ENCODE results near the gene PSMB2.
A peak's percentile ranks its signal among the peaks of the same experiment; 100 is the strongest.

PSMB2 gene

GRCh38 chr1:35563166-35563565, 78.2 kb downstream of the PSMB2 start (continued):
- TF ChIP-seq, protein P1, sequence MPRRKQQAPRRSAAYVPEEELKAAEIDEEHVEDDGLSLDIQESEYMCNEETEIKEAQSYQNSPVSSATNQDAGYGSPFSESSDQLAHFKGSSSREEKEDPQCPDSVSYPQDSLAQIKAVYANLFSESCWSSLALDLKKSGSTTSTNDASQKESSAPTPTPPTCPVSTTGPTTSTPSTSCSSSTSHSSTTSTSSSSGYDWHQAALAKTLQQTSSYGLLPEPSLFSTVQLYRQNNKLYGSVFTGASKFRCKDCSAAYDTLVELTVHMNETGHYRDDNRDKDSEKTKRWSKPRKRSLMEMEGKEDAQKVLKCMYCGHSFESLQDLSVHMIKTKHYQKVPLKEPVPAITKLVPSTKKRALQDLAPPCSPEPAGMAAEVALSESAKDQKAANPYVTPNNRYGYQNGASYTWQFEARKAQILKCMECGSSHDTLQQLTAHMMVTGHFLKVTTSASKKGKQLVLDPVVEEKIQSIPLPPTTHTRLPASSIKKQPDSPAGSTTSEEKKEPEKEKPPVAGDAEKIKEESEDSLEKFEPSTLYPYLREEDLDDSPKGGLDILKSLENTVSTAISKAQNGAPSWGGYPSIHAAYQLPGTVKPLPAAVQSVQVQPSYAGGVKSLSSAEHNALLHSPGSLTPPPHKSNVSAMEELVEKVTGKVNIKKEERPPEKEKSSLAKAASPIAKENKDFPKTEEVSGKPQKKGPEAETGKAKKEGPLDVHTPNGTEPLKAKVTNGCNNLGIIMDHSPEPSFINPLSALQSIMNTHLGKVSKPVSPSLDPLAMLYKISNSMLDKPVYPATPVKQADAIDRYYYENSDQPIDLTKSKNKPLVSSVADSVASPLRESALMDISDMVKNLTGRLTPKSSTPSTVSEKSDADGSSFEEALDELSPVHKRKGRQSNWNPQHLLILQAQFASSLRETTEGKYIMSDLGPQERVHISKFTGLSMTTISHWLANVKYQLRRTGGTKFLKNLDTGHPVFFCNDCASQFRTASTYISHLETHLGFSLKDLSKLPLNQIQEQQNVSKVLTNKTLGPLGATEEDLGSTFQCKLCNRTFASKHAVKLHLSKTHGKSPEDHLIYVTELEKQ (tag by site-specific recombination; IDR thresholded peaks at IDR 0.05; ENCODE audit: borderline replicate concordance): no peak
- TF ChIP-seq ZNF830 (tag by site-specific recombination; IDR thresholded peaks at IDR 0.05; ENCODE audit: low read depth): no peak
- TF ChIP-seq ZNF112 (tag by site-specific recombination; IDR thresholded peaks at IDR 0.05): no peak
- TF ChIP-seq ZNF654 (tag by site-specific recombination; IDR thresholded peaks at IDR 0.05; ENCODE audit: low read depth): no peak
- TF ChIP-seq KLF8 (tag by site-specific recombination; IDR thresholded peaks at IDR 0.05): no peak
- TF ChIP-seq, protein P2, sequence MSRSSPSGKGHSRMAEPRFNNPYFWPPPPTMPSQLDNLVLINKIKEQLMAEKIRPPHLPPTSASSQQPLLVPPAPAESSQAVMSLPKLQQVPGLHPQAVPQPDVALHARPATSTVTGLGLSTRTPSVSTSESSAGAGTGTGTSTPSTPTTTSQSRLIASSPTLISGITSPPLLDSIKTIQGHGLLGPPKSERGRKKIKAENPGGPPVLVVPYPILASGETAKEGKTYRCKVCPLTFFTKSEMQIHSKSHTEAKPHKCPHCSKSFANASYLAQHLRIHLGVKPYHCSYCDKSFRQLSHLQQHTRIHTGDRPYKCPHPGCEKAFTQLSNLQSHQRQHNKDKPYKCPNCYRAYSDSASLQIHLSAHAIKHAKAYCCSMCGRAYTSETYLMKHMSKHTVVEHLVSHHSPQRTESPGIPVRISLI (tag by site-specific recombination; IDR thresholded peaks at IDR 0.05): no peak

DNA sequence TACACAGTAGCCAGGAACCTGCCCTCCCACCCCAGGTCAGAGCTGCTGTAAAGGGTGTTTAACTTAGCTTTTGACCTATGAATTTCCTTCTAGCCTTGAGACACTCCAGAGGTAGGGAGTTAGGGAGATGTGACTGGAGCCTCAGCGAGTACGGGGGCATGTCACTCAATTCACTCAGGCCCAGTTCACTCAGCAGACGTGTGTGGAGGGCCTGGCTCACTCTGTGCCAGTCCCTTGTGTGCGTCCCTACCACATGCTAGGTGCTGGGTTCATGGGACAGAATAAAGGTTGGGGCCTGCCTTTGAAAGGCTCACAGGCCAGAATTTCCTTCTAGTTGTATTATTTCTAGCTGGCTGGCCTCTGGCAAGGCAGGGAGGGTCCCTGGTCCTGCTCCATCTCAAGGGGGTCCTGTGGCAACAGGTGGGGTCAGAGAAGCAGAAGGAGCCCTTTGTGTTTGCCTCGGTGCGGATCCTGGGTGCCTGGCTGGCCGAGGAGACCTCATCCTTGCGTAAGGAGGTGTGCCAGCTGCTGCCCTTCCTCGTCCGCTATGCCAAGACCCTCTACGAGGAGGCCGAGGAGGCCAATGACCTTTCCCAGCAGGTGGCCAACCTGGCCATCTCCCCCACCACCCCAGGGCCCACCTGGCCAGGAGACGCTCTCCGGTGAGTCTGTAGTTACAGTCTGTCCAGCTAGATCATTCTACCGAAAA, 79.2 kb downstream of the PSMB2 start:
- POLR2A ChIA-PET: no interaction called here
- 0 out of 2 replicates have a peak, but pooled peaks cover 2% of the 10 kb centered on the region for H3K4me1 ChIP-seq (ENCODE audit: control insufficient read depth, insufficient read depth, low read length)
- no peaks in the 10 kb centered on the region for H3K9me3 ChIP-seq (ENCODE audit: control insufficient read depth, insufficient read depth, low read depth, low read length)
- H3K27ac ChIP-seq (ENCODE audit: extremely low read depth, low read depth, low read length): no peak overlapping the region
- H3K4me3 ChIP-seq (ENCODE audit: low read depth, low read length): no peak overlapping the region
- CTCF ChIA-PET: interaction anchor here (0.6 to 0.7 kb wide), 2 partner anchors 111 to 710 kb away, joined by 3 to 4 read pairs; no protein-coding TSS in a partner anchor
- peaks cover 0 to 78% of the 10 kb centered on the region in 2 experiments; a peak in 2 of 3 replicates for H3K36me3 ChIP-seq (ENCODE audit: control insufficient read depth in 2 of 2, insufficient read depth in 1 of 2, low read length in 2 of 2)
- TF ChIP-seq GLIS2 (tag by site-specific recombination; IDR thresholded peaks at IDR 0.05): 0 out of 2 replicates have a peak, but pooled peaks have one; percentile 12
- TF ChIP-seq, protein P3, sequence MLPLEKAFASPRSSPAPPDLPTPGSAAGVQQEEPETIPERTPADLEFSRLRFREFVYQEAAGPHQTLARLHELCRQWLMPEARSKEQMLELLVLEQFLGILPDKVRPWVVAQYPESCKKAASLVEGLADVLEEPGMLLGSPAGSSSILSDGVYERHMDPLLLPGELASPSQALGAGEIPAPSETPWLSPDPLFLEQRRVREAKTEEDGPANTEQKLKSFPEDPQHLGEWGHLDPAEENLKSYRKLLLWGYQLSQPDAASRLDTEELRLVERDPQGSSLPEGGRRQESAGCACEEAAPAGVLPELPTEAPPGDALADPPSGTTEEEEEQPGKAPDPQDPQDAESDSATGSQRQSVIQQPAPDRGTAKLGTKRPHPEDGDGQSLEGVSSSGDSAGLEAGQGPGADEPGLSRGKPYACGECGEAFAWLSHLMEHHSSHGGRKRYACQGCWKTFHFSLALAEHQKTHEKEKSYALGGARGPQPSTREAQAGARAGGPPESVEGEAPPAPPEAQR (tag by site-specific recombination; IDR thresholded peaks at IDR 0.05): no peak
- peak; percentile 64 for TF ChIP-seq SCRT2 (tag by site-specific recombination; IDR thresholded peaks at IDR 0.05)

DNA sequence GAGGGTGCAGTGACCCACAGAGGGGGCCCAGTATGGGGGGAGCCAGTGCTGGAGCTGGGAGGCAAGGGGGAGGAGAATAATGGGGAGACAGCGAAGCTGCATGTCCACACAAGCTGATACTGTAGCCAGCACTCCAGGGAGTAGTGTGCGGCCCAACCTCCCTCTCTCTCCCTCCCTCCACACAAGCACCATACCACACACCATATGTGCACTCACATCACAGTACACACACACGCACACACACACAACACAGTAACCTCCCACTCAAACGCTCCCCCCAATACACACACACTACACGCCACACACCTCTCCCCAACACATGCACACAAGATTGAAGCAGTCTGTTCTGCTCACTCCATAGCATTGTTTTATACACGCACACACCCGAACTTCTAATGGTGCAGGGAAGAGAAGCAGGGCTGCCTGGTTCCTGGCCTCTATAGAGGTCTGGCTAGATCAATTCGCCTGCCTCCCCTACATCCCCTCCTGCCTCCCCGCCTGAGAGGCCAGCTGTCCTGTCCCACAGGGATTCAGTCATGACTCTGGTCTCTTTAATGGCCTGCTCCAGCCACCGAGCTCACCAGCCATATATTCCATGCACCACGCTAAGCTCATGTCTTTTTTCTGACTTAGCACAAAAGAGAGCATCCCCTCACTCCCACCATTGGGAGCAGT, 79.9 kb downstream of the PSMB2 start:
- H3K36me3 ChIP-seq (ENCODE audit: control insufficient read depth in 2 of 2, insufficient read depth in 1 of 2, low read length in 2 of 2): peaks cover 0 to 71% of the 10 kb centered on the region in 2 experiments; a peak in 2 of 3 replicates
- TF ChIP-seq, protein P4, sequence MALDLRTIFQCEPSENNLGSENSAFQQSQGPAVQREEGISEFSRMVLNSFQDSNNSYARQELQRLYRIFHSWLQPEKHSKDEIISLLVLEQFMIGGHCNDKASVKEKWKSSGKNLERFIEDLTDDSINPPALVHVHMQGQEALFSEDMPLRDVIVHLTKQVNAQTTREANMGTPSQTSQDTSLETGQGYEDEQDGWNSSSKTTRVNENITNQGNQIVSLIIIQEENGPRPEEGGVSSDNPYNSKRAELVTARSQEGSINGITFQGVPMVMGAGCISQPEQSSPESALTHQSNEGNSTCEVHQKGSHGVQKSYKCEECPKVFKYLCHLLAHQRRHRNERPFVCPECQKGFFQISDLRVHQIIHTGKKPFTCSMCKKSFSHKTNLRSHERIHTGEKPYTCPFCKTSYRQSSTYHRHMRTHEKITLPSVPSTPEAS (tag by site-specific recombination; IDR thresholded peaks at IDR 0.05): peak; percentile 79
- TF ChIP-seq ZNF600 (tag by site-specific recombination; IDR thresholded peaks at IDR 0.05) (peak; percentile 96), ZNF747 (tag by site-specific recombination; IDR thresholded peaks at IDR 0.05) (no peak), ZNF311 (tag by site-specific recombination; IDR thresholded peaks at IDR 0.05; ENCODE audit: borderline replicate concordance) (no peak)
- no peaks in the 10 kb centered on the region for H3K9me3 ChIP-seq (ENCODE audit: control insufficient read depth, insufficient read depth, low read depth, low read length)
- CTCF ChIA-PET: interaction anchor here (0.7 kb wide), 1 partner anchor 111 kb away, joined by 4 read pairs; no protein-coding TSS in a partner anchor
- H3K4me1 ChIP-seq (ENCODE audit: control insufficient read depth, insufficient read depth, low read length): 0 out of 2 replicates have a peak, but pooled peaks cover 2% of the 10 kb centered on the region
- POLR2A ChIA-PET: no interaction called here
- H3K4me3 ChIP-seq (ENCODE audit: low read depth, low read length): no peak overlapping the region
- no peak overlapping the region for H3K27ac ChIP-seq (ENCODE audit: extremely low read depth, low read depth, low read length)

Data from HEK293 (cell line).